Measurements from ENCODE around the gene EOLA1. TPM values are rescaled to one million over a fixed set of nuclear protein-coding genes. Genes with fewer than 3 reads are reported as not detected.

Gene EOLA1
- total RNA-seq (2012; rRNA removed) (15.3 and 16.8 TPM in 2 replicates), polyA plus RNA-seq (2012; rRNA removed) (15.2 and 15.5 TPM in 2 replicates), Bru-seq, nascent RNA (percentile 45 among the genes with signal in this experiment), BruChase-seq, experiment 1, labeled RNA remaining after a 6-hour chase (percentile 46 among the genes with signal in this experiment), BruChase-seq, experiment 2, labeled RNA remaining after a 2-hour chase (percentile 46 among the genes with signal in this experiment)
- polyA plus RNA-seq (2012; cell fraction: cytosol; rRNA removed), result 11.2 and 13.9 TPM in 2 replicates
- polyA plus RNA-seq (2012; cell fraction: nucleus; rRNA removed; ENCODE audit: low replicate concordance), result 22.0 and 84.5 TPM in 2 replicates
- long read RNA-seq, transcript CXorf40A-204 (5 exons, 1,403 nt), result major isoform, 5 of 14 reads
- long read RNA-seq, partial matches to known transcripts, result 0 of 14 reads
- long read RNA-seq, other reads (novel, unspliced or antisense), result 6 of 14 reads

GRCh38 chrX:149540621-149541520 lies at the start of gene EOLA1:
Gene EOLA1 (plus strand): TSS chrX:149541012. CDS start chrX:149545631, 4,619 bp downstream.
- Histone ChIP-seq H4K20me1 (ENCODE audit: insufficient read depth, low read length) (no peaks in the 10 kb centered on the region), H2BK120ac (ENCODE audit: low read depth, low read length) (peak within 1 kb of the TSS; percentile 55), H3K9me1 (ENCODE audit: insufficient read depth, low read length) (0 out of 2 replicates have a peak, but pooled peaks cover 4% of the 10 kb centered on the region), H3K4me3 (ENCODE audit: insufficient read depth, low read depth, low read length) (peak within 1 kb of the TSS; percentile 97), H3K14ac (replicated peaks; ENCODE audit: low read depth, low read length) (0 out of 2 replicates have a peak within 1 kb of the TSS, but pooled peaks have one; percentile 42), H3K27me3 (ENCODE audit: control insufficient read depth, insufficient read depth, low read length) (no peaks in the 10 kb centered on the region), H2BK5ac (ENCODE audit: low read depth, low read length, poor library complexity, severe bottlenecking) (peak within 1 kb of the TSS; percentile 93), H3K23ac (ENCODE audit: low read depth, low read length) (no peak within 1 kb of the TSS; the same call in 1 of the 2 replicates), H3K9me3 (ENCODE audit: control insufficient read depth, insufficient read depth, low read length) (no peaks in the 10 kb centered on the region), H4K8ac (ENCODE audit: low read depth in 2 of 2, low read length in 2 of 2) (peak within 1 kb of the TSS; percentile 19 to 90), H3K79me1 (ENCODE audit: low read depth in 1 of 2, low read length in 2 of 2) (peaks cover 5 to 6% of the 10 kb centered on the region in 2 experiments; a peak in 3 of 4 replicates), H4K5ac (ENCODE audit: low read depth, low read length) (peak within 1 kb of the TSS; percentile 21), H2AK9ac (replicated peaks; ENCODE audit: low read depth, low read length, poor library complexity) (peak within 1 kb of the TSS; percentile 79), H4K91ac (ENCODE audit: insufficient read depth, low read depth, low read length) (peak within 1 kb of the TSS; percentile 65), H3K4ac (ENCODE audit: low read depth, low read length) (peak within 1 kb of the TSS; percentile 62), H2BK15ac (ENCODE audit: low read depth, low read length) (no peak within 1 kb of the TSS; the same call in 2 of the 3 replicates), H3K4me2 (ENCODE audit: low read depth, low read length) (peak within 1 kb of the TSS; percentile 85), H2BK20ac (ENCODE audit: low read depth, low read length) (no peak within 1 kb of the TSS), H3K18ac (ENCODE audit: low read depth, low read length) (peak within 1 kb of the TSS; percentile 90), H3K4me1 (ENCODE audit: control insufficient read depth, insufficient read depth, low read length) (no peaks in the 10 kb centered on the region), H2AK5ac (ENCODE audit: low read depth, low read length) (no peak within 1 kb of the TSS), H3K36me3 (ENCODE audit: control insufficient read depth, insufficient read depth, low read length) (no peaks in the 10 kb centered on the region; the same call in 1 of the 2 replicates), H3K56ac (ENCODE audit: extremely low read depth, insufficient read depth, low read length) (no peak within 1 kb of the TSS), H3K9ac (ENCODE audit: low read depth, low read length) (peak within 1 kb of the TSS; percentile 81), H3K27ac (ENCODE audit: insufficient read depth, low read length) (peak within 1 kb of the TSS; percentile 98), H2AFZ (replicated peaks; ENCODE audit: low read length, poor library complexity) (peak within 1 kb of the TSS; percentile 85)
- dilution Hi-C loops (cut with HindIII; ENCODE audit: low sequenced_read_pairs, unreplicated experiment) (no loop called here), in situ Hi-C loops (cut with MboI; ENCODE audit: low sequenced_read_pairs) (no loop called here), intact Hi-C loops (cut with micrococcal nuclease) (no loop called here)
- ATAC-seq (ENCODE audit: low read depth) (peak; percentile 64), DNase-seq (peak; percentile 98)
- ChIA-PET CTCF (interaction anchor here (1.0 kb wide), 1 partner anchor 29 kb away, joined by 4 read pairs; no protein-coding TSS in a partner anchor), POLR2A (ENCODE audit: unreplicated experiment) (no interaction called here)
- TF ChIP-seq SMC3 (IDR thresholded peaks at IDR 0.05; ENCODE audit: low read depth, low read length) (no peak), MAFK (IDR thresholded peaks at IDR 0.05; ENCODE audit: low read depth, low read length) (no peak), RCOR1 (IDR thresholded peaks at IDR 0.05; ENCODE audit: insufficient replicate concordance, low read length) (no peak), CEBPB (IDR thresholded peaks at IDR 0.05; ENCODE audit: low read depth, low read length) (peak; percentile 19; the same call in 1 of the 2 replicates), MAZ (IDR thresholded peaks at IDR 0.05; ENCODE audit: borderline replicate concordance, low read depth, low read length) (peak; percentile 69; the same call in 1 of the 2 replicates), FOS (IDR thresholded peaks at IDR 0.05; ENCODE audit: low read depth, low read length) (peak; percentile 12; the same call in 1 of the 2 replicates), BHLHE40 (IDR thresholded peaks at IDR 0.05; ENCODE audit: low read depth, low read length) (peak; percentile 57; the same call in 1 of the 2 replicates), ELK1 (IDR thresholded peaks at IDR 0.05; ENCODE audit: borderline replicate concordance, low read depth, low read length) (no peak), POLR2A (IDR thresholded peaks at IDR 0.05; ENCODE audit: low read depth, low read length) (peak; percentile 87), CHD1 (IDR thresholded peaks at IDR 0.05; ENCODE audit: low read depth, low read length) (peak; percentile 42; the same call in 1 of the 2 replicates)
- 52% methylated on average over 49 of the region's 71 CpGs; no CpG with 5 or more reads in 1 of the 2 experiments for WGBS, 2 experiments (ENCODE audit: extremely low coverage in 2 of 2, insufficient read length in 1 of 2)
- TSS peak; percentile 59 for BruUV-seq (replicated peaks)
